Endothelial cell of umbilical vein (primary cell): ENCODE data around the gene FAM168A. TPM values are rescaled to one million over a fixed set of nuclear protein-coding genes. Genes with fewer than 3 reads are reported as not detected.

ENCODE experiments used
- BruUV-seq: library from RNA; stranded (reverse); fragments of 400-500 nt; replicated peaks from 2 replicates; lab custom pipeline; 2021; lab: Mats Ljungman, UMichigan
- CTCF ChIA-PET: fragments of 300-600, 350-600 bp; sonication (Branson Sonifier 250); formaldehyde crosslinking; loops from one replicate; lab custom pipeline; 2021; ENCODE audit warnings: antibody characterized with exemption, inconsistent platforms; lab: Charles Lee
- POLR2A ChIA-PET: fragments of 300-600, 350-600 bp; sonication (Branson Sonifier 250); formaldehyde crosslinking; loops from one replicate; lab custom pipeline; 2021; ENCODE audit warnings: antibody characterized with exemption, inconsistent platforms; lab: Charles Lee
- DNase-seq: peaks from one replicate; pipeline ENCODE4 v3.0.0-alpha.2; 2011; ENCODE audit warnings: low read depth, low spot score
- FAIRE-seq: peaks from 2 replicates; lab custom pipeline; 2011; peaks lifted over from hg19 to GRCh38; lab: Jason Lieb, UNC
- H2AFZ ChIP-seq: 2 replicates; pipeline ENCODE4 v1.6.0; 2012; ENCODE audit warnings: low read depth, low read length, control low read depth, inconsistent platforms
- H3K27ac ChIP-seq: 2 replicates; pipeline ENCODE4 v1.5.1; 2011; ENCODE audit warnings: low read depth, mild to moderate bottlenecking, control low read depth, low read length, moderate library complexity; ENCODE audit not compliant: insufficient read depth
- H3K27me3 ChIP-seq, 2 experiments: 2 replicates each; pipeline versions ENCODE4 v1.6.0 to v1.6.1; 2011; ENCODE audit warnings: low read length in 2 of 2, mixed read lengths in 1 of 2; ENCODE audit not compliant: control insufficient read depth in 2 of 2, insufficient read depth in 2 of 2
- H3K36me3 ChIP-seq, 2 experiments: 2 replicates in 1 of 2; 3 replicates in 1 of 2; pipeline ENCODE4 v1.5.1; 2011; ENCODE audit warnings: low read length in 2 of 2, mild to moderate bottlenecking in 1 of 2, moderate library complexity in 1 of 2; ENCODE audit not compliant: control insufficient read depth in 2 of 2, insufficient read depth in 2 of 2; ENCODE audit errors: extremely low read depth in 1 of 2
- H3K4me1 ChIP-seq: 3 replicates; pipeline ENCODE4 v1.5.1; 2011; ENCODE audit warnings: mild to moderate bottlenecking, low read length; ENCODE audit not compliant: control insufficient read depth, insufficient read depth; ENCODE audit errors: extremely low read depth
- H3K4me2 ChIP-seq: 2 replicates; pipeline ENCODE4 v1.6.1; 2011; ENCODE audit warnings: low read length, control low read depth, mixed read lengths; ENCODE audit not compliant: insufficient read depth
- H3K4me3 ChIP-seq, 3 experiments: fragments of 200-600 bp in 1 of 3; sonication (generic), shearing (Covaris generic) in 1 of 3; replicated peaks in 1 of 3; 2 replicates each; pipeline ENCODE4 v1.5.1; 2011 to 2016; ENCODE audit warnings: control low read depth in 3 of 3, low read length in 3 of 3, mild to moderate bottlenecking in 2 of 3, inconsistent platforms in 1 of 3, low read depth in 1 of 3, moderate library complexity in 1 of 3; ENCODE audit not compliant: insufficient read depth in 1 of 3
- H3K79me2 ChIP-seq: 2 replicates; pipeline ENCODE4 v1.6.0; 2012; ENCODE audit warnings: low read length, inconsistent platforms; ENCODE audit not compliant: control insufficient read depth, insufficient read depth
- H3K9ac ChIP-seq: replicated peaks from 2 replicates; pipeline ENCODE3; 2011; ENCODE audit warnings: low read length, control low read depth; ENCODE audit not compliant: insufficient read depth; ENCODE audit errors: extremely low read depth
- H3K9me1 ChIP-seq: replicated peaks from 3 replicates; pipeline ENCODE4 v1.6.0; 2011; ENCODE audit warnings: mild to moderate bottlenecking, low read length; ENCODE audit not compliant: control insufficient read depth, insufficient read depth; ENCODE audit errors: extremely low read depth
- H3K9me3 ChIP-seq: replicated peaks from 2 replicates; pipeline ENCODE4 v1.5.1; 2012; ENCODE audit warnings: low read length, inconsistent platforms; ENCODE audit not compliant: control insufficient read depth, insufficient read depth
- H4K20me1 ChIP-seq: replicated peaks from 2 replicates; pipeline ENCODE3; 2011; ENCODE audit warnings: mild to moderate bottlenecking, low read length; ENCODE audit not compliant: control insufficient read depth, insufficient read depth; ENCODE audit errors: extremely low read depth
- EZH2 ChIP-seq: IDR thresholded peaks from 2 replicates; pipeline ENCODE4 v1.6.1; 2012; ENCODE audit warnings: borderline replicate concordance, low read depth, mild to moderate bottlenecking, moderate library complexity, low read length, inconsistent platforms; ENCODE audit not compliant: severe bottlenecking
- FOS ChIP-seq: IDR thresholded peaks from 2 replicates; pipeline ENCODE4 v1.6.1; 2011; ENCODE audit warnings: mild to moderate bottlenecking, low read length, moderate library complexity, borderline replicate concordance; ENCODE audit not compliant: insufficient read depth
- GATA2 ChIP-seq: IDR thresholded peaks from 2 replicates; pipeline ENCODE4 v1.7.0; 2011; ENCODE audit warnings: low read depth, mild to moderate bottlenecking, moderate library complexity, mixed read lengths, low read length; ENCODE audit not compliant: insufficient read length, insufficient read depth
- JUN ChIP-seq: IDR thresholded peaks from 2 replicates; pipeline ENCODE4 v1.6.1; 2011; ENCODE audit warnings: borderline replicate concordance, low read depth; ENCODE audit not compliant: insufficient read length, insufficient read depth
- MAX ChIP-seq: IDR thresholded peaks from 2 replicates; pipeline ENCODE4 v1.6.1; 2011; ENCODE audit not compliant: insufficient read depth, insufficient read length
- MYC ChIP-seq: IDR thresholded peaks from one replicate; pipeline ENCODE4 v1.6.1; 2011; ENCODE audit warnings: mild to moderate bottlenecking, low read depth, low read length
- POLR2A ChIP-seq: IDR thresholded peaks from 2 replicates; pipeline ENCODE4 v1.6.1; 2012; ENCODE audit warnings: low read depth, mild to moderate bottlenecking, control low read depth, low read length
- POLR2AphosphoS5 ChIP-seq: IDR thresholded peaks from 2 replicates; pipeline ENCODE4 v1.6.1; 2012; ENCODE audit warnings: low read depth, mild to moderate bottlenecking, control low read depth, low read length, moderate library complexity; ENCODE audit not compliant: insufficient read depth
- dilution Hi-C: fragments of 300-500 bp; cut with MboI; formaldehyde crosslinking; loops from one replicate; pipeline ENCODE4 v1.15.0; 2019; ENCODE audit warnings: low sequenced_read_pairs; ENCODE audit not compliant: extremely low pct_ligation_motif_present
- intact Hi-C: fragments of 100-400 bp; cut with micrococcal nuclease; formaldehyde crosslinking; loops from one replicate; pipeline ENCODE4 v1.10.0; 2022
- polyA plus RNA-seq, 4 experiments: library from polyadenylated mRNA; depleted of rRNA in 3 of 4; stranded (reverse) in 3 of 4; unstranded in 1 of 4; fragments of >200 nt; gene quantifications; 2 replicates each; pipeline versions ENCODE4 v1.2.1 to v1.2.3, GENCODE V29; 2011 to 2012; ENCODE audit warnings: missing spikeins in 1 of 4
- total RNA-seq: library from RNA; stranded (reverse); gene quantifications from 2 replicates; pipeline ENCODE4 v1.2.3, GENCODE V29; 2021
- TF ChIP-seq, protein P1 (sequence below), 2 donors: IDR thresholded peaks; 1 replicate in 1 of 2; 2 replicates in 1 of 2; pipeline ENCODE4 v1.5.1; 2011; ENCODE audit warnings: low read length in 2 of 2, mild to moderate bottlenecking in 2 of 2, moderate library complexity in 2 of 2, control low read depth in 1 of 2, inconsistent platforms in 1 of 2, low read depth in 1 of 2; ENCODE audit not compliant: insufficient read depth in 1 of 2; ENCODE audit errors: extremely low read depth in 1 of 2

Gene FAM168A
- total and polyA plus RNA-seq, 2 donors (not counting 3 experiments of a cell fraction or from before 2014, with no cell fraction given), result 17.0 to 20.5 TPM

- ChIA-PET CTCF (interaction anchor here (0.7 to 2.1 kb wide), 6 partner anchors 10 to 1416 kb away, joined by 3 to 8 read pairs (median 4); no protein-coding TSS in a partner anchor), POLR2A (interaction anchor here (1.1 kb wide), 1 partner anchor 10 kb away, joined by 3 read pairs; no protein-coding TSS in a partner anchor)
- H4K20me1 ChIP-seq, result no peaks in the 10 kb centered on the region
- no peak overlapping the region for H3K4me3 ChIP-seq
- H3K9me1 ChIP-seq, result no peaks in the 10 kb centered on the region
- dilution Hi-C loops (no loop called here), intact Hi-C loops (no loop called here)
- H3K27me3 ChIP-seq, result no peaks in the 10 kb centered on the region
- H3K9me3 ChIP-seq, result no peaks in the 10 kb centered on the region
- FAIRE-seq (no peak), DNase-seq (no peak)
- H3K27ac ChIP-seq, result no peak overlapping the region
- no peak overlapping the region for H2AFZ ChIP-seq
- TF ChIP-seq POLR2A, result no peak
- no peak for TF ChIP-seq POLR2AphosphoS5
- no peak for TF ChIP-seq MYC
- no peak for TF ChIP-seq MAX
- no peak for TF ChIP-seq FOS
- TF ChIP-seq, protein P1, sequence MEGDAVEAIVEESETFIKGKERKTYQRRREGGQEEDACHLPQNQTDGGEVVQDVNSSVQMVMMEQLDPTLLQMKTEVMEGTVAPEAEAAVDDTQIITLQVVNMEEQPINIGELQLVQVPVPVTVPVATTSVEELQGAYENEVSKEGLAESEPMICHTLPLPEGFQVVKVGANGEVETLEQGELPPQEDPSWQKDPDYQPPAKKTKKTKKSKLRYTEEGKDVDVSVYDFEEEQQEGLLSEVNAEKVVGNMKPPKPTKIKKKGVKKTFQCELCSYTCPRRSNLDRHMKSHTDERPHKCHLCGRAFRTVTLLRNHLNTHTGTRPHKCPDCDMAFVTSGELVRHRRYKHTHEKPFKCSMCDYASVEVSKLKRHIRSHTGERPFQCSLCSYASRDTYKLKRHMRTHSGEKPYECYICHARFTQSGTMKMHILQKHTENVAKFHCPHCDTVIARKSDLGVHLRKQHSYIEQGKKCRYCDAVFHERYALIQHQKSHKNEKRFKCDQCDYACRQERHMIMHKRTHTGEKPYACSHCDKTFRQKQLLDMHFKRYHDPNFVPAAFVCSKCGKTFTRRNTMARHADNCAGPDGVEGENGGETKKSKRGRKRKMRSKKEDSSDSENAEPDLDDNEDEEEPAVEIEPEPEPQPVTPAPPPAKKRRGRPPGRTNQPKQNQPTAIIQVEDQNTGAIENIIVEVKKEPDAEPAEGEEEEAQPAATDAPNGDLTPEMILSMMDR (IDR thresholded peaks at IDR 0.05; ENCODE audit: extremely low read depth in 1 of 2, insufficient read depth in 1 of 2, low read depth in 1 of 2, low read length in 2 of 2), result no peak
- no peak for TF ChIP-seq EZH2
- TF ChIP-seq GATA2, result no peak
- no peak for TF ChIP-seq JUN
- H3K79me2 ChIP-seq, result no peaks in the 10 kb centered on the region
- H3K4me1 ChIP-seq, result peaks cover 5% of the 10 kb centered on the region
- no TSS peak for BruUV-seq
- no peaks in the 10 kb centered on the region for H3K36me3 ChIP-seq
- no peak overlapping the region for H3K4me2 ChIP-seq
- no peak overlapping the region for H3K9ac ChIP-seq
Observed at GRCh38 chr11:73531386-73531785, 66.5 kb downstream of the FAM168A start.
